CD4-positive, alpha-beta T cell treated with Interleukin-17A for 1 hour (primary cell): Measurements from ENCODE around the gene ZNF274.
A peak's percentile ranks its signal among the peaks of the same experiment; 100 is the strongest.
"Not testable (repeated sequence)": the region's sequence is repeated elsewhere in the genome, so short reads cannot be mapped to it uniquely, and the experiment has no call there.

Experiments used
- DNase-seq: peaks from one replicate; pipeline ENCODE4 v3.0.0-alpha.2; 2020

ZNF274 gene

GRCh38 chr19:58213075-58213369 is 30.2 kb downstream of the ZNF274 start:
- DNase-seq = no peak

GRCh38 chr19:58217069-58217481 is 34.2 kb downstream of the ZNF274 start:
- no peak for DNase-seq

- no peak for DNase-seq
These were observed 34.9 kb downstream of the ZNF274 start for GRCh38 chr19:58217607-58218391.

GRCh38 chr19:58218899-58219298 is 36.0 kb downstream of the ZNF274 start:
- DNase-seq = peak; percentile 60

DNA sequence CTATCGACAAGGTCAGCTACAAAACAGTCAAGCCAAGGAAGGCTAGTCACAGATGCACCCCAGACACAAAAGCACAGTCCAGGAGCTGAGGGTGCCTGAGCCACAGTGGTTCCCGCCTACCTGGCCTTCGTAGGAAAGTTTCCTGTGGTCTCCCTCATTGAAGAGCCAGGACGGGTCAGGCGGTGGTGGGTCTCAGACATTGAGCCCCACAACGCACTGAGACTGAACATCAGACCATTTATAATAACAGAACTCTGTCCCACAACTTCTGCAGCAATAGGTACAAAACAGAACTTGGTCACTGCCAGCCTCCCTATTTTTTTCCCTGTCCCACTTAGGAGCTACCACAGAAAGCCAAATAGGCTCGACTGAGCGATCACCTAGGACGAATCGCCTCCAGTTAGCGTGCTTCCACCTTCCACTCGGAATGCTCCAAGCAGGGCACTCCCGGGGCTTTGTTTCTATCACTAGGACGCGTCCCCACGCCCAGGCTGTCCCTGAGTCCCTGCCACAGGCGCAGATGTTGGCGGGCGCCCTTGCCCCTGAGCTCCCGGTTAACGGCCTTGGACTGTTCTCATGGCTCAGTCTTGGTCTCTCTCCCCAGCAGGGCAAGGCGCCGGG is 45.2 kb downstream of the ZNF274 start:
- DNase-seq = no peak

GRCh38 chr19:58228585-58229254 is 45.9 kb downstream of the ZNF274 start, which contains the start of gene ZNF544:
ZNF544 (plus strand) TSS chr19:58228914; CDS start chr19:58244024, 15,110 bp downstream.
- peak; percentile 50 for DNase-seq

DNA sequence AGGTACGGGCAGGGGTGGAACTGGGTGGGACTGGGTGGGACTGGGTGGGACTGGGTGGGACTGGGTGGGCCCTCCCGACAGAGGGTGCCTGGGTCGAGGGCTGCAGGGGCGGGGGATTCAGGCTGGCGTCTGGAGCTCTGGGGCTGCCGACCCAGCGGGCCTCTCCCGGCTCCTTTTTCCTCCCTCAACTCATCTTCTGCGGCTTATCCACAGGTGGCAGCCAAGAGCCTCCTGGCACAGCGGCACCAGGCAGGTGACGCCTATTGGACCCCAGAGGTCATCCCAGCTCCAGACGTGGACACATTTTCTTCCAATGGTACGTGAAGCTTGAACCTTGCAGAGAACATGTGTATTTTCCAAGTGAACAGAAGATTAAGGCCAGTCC is 46.4 kb downstream of the ZNF274 start:
- DNase-seq = peak; percentile 23

DNA sequence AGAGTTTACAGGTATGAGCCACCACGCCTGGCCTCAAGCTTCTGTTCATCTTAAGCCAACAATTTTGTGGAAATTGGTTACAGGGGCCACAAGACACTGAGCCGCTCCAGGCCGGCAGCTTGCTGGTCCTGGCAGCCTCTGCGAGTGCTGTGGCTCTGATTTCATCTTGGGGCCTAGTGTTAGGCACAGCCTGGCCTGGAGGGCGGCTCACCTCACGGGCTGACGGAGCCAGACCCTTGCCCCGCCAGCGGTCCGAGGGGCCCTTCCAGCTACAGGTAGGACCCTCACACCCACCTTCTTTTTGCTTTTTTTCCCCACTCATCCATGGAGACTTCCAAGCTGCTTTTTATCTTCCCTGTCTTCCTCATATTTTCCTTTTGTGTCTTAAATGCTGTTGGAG is 54.5 kb downstream of the ZNF274 start:
- no peak for DNase-seq

DNA sequence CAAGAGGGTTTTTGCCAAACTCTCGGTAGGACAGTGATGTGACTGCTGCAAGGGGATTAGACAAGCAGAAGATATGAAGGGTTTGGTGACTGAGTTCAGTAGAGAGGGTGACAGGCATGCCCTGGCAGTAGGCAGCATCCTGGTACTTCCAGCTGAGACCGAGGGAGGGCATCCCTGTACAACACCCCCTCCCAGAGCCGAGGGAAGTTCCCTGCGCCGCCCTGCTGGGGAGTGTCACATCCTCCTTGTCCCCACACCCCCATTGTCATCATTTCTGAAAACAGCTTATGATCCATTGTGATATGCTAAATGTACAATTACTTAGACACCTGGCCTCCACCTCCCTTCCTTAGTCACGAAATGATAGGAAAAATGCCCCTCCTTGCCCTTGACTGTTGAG is 60.5 kb downstream of the ZNF274 start:
- no peak for DNase-seq

- DNase-seq = no peak
These were observed 66.0 kb downstream of the ZNF274 start for GRCh38 chr19:58248886-58249285.

GRCh38 chr19:58252102-58252685 is 69.3 kb downstream of the ZNF274 start:
- DNase-seq = no peak

- not testable (repeated sequence) for DNase-seq
These were observed 75.4 kb downstream of the ZNF274 start for GRCh38 chr19:58258259-58258658.

- no peak for DNase-seq
These were observed 78.7 kb downstream of the ZNF274 start for GRCh38 chr19:58261600-58261967.

DNA sequence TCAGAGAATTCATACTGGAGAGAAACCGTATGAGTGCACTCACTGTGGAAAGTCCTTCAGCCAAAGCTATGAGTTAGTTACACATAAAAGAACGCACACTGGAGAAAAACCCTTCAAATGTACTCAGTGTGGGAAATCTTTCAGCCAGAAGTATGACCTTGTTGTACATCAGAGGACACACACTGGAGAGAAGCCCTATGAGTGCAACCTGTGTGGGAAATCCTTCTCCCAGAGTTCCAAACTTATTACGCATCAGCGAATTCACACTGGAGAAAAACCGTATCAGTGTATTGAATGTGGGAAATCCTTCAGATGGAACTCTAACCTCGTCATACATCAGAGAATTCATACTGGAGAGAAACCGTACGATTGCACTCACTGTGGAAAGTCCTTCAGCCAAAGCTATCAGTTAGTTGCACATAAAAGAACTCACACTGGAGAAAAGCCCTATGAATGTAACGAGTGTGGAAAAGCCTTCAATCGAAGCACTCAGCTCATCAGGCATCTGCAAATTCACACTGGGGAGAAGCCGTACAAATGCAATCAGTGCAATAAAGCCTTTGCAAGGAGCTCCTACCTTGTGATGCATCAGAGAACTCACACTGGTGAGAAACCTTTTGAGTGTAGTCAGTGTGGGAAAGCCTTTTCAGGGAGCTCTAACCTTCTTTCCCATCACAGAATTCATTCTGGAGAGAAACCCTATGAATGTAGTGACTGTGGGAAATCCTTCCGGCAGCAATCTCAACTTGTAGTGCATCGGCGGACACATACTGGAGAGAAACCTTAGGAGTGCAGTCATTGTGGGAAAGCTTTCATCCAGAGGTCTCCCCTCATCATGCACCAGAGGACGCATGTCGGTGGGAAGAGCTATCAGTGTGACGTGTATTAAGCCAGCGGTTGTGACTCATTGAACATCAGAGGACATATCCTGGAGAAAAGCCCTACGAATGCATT is 79.4 kb downstream of the ZNF274 start:
- DNase-seq = no peak

DNA sequence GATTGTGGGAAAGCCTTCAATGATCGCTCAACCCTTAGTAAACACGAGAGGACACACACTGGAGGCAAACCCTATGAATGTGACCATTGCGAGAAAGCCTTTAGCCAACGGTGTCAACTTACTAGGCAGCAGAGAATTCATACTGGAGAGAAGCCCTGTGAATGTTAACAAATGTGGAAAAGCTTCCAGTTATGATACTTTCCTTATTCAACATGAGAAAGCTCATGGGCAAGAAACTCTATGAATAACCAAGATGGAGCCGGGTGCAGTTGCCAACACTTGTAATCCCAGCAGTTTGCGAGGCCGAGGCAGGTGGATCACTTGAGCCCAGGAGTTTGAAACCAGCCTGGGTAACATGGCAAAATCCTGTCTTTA is 80.0 kb downstream of the ZNF274 start:
- no peak for DNase-seq
